Stimulated activated naive CD8-positive, alpha-beta T cell treated with anti-CD3 and anti-CD28 coated beads, Interleukin-15, Interleukin-2, amounts not matched to agents 100 U/mL and 50 U/mL, for 24 hours (primary cell): ENCODE measurements around the gene B4GALNT3.

Experiments
- ATAC-seq: fragments of 150-1000 bp; cut with Tn5 transposase; one replicate; pipeline ENCODE4 v1.10.0; 2021
- DNase-seq: peaks from one replicate; pipeline ENCODE4 v3.0.0; 2021

The B4GALNT3 gene

DNA sequence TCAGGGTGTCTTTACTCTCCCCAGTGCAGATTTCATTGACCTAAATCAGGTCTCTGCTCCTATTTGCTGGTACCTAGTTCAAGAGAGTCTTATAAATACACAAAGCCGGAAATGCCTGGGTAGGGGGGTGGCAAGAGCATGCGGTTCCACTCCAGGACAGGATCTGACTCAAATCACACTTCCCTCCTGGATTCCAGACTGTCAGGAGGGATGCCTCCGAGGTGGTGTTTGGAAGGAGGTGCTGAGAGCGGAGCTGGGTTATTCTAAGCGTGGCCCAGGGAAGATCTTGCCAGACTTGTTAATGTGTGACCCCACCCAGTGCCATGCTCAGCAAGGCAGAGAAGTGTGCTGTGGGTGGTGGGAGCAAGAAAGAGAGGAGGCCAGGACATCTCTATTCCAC, 49.8 kb downstream of the B4GALNT3 start:
- DNase-seq, result no peak
- no peak for ATAC-seq

DNA sequence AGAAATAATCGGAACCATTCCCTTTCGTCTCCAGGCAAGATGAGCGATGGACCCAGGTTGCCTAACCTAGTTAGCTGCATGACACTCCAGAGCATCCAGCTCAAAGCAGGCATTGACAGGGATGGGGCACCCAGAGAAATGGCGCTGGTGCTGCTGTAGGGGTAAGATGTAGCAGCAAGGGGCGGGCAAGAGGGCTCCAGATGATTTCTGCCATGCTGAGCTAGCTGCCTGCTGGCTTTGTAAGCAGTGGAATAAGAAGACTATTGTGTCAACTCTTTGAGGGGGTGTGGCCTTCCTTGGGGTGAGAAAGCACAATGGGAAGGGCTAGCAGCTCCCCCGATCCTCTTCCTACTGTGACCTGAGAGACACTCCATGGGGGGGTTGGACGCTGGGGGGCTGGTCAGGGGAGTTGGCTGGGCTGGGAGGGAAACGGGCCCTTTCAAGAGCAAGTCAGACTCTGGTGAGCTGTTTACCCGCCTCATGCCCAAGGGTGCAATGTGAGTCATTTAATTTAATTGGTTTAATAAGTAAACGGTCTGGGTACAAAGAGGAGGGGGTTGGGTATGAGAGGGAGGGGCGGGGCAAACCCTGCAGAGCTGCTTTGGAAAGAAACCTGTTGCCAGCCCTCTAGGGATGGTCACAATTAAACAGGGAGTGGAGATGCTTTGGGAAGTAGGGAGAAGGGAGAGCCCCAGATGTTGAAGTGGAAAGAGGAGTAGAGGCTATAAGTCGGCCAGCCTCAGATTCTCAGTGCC, 50.5 kb downstream of the B4GALNT3 start:
- no peak for DNase-seq
- no peak for ATAC-seq

DNA sequence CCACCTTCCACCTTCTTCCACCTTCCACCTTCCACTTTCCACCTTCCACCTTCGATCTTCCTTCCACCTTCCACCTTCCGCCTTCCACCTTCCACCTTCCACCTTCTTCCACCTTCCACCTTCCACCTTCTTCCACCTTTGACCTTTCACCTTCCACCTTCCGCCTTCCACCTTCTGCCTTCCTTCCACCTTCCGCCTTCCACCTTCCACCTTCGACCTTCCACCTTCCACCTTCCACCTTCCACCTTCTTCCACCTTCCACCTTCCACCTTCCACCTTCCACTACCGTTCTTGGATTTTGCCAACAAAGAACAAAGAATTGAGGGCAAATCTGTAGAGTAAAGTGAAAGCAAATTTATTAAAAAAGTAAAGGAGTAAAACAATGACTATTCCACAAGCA, 53.2 kb downstream of the B4GALNT3 start:
- DNase-seq (no peak), ATAC-seq (no peak)

DNA sequence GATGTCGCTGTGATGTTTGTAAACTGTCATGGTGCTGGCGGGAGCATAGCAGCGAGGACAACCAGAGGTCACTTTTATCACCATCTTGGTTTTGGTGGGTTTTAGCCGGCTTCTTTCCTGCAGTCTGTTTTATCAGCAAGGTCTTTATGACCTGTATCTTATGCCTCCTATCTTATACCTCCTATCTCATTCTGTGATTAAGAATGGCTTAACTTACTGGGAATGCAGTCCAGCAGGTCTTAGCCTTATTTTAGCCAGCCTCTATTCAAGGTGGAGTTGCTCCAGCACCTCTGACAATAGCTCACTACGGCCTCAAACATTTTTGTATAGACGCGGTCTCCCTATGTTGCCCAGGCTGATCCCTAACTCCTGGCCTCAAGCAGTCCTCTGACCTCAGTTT, 53.7 kb downstream of the B4GALNT3 start:
- ATAC-seq, result no peak

DNA sequence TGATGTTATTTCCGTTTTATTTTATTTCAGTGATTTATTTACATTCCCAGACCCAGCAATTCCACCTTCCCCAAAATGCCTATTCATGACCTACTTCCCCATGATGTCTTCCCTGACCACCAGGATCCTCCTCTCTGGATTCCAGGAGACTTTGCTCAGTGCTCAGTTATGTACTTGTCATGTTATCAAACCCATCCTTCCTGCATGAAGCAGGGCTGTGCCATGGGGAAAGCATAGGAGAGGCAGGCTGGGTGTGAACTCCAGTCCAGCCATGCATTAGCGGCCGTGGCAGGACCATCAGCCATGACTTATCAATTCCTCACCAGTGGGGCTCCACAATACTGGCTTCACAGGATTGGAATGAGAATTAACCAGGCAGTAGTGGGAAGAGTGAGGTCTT, 57.8 kb downstream of the B4GALNT3 start:
- ATAC-seq (no peak), DNase-seq (no peak)

More for the DNA sequence above, 53.7 kb downstream of the B4GALNT3 start:
- DNase-seq, result no peak

DNA sequence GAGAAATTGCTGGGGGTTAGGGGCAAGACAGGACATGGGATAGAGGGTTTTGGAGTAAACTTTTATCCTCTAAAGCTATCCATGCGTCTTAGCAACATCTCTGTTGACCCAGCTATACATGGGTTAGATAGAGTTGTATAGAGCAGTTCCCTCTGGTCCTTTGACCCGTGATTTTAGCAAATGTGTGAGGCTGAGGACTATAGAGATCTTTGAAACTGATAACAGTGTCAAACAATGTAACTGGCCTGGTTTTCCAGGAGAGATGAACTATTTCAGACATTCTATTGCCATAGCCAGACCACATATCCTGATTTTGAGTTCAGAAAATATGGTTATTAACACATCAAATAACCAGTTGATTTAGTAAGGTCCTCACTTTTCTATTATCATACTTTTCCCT, 60.4 kb downstream of the B4GALNT3 start:
- ATAC-seq, result no peak
- DNase-seq, result no peak

DNA sequence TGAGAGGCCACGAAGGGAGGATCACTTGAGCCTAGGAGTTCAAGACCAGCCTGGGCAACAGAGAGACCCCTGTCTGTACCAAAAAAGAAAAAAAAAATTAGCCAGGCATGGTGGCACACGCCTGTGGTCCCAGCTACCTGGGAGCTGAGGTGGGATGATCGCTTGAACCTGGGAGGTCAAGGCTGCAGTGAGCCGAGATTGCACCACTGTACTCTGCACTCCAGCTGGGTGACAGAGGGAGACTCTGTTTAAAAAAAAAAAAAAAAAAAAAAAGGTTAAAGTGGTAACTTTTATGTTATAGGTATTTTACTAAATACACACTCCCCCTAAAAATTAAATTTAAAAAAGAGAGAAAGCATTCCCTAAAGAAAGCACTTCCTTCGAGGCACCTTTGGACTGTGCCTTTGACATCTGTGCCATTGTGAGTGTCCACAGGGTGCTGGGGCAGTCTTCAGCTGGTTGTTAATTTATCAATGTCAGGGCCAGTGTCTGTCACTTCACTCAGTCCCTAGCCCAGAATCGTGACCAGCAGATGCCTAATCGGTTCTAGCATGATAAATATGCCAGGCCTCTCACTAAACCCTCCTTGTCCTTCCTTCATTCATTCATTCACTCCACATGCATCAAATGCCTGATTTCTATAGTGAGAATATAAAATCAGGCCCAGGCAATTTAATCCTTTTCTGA, 63.1 kb downstream of the B4GALNT3 start:
- DNase-seq, result no peak
- no peak for ATAC-seq

DNA sequence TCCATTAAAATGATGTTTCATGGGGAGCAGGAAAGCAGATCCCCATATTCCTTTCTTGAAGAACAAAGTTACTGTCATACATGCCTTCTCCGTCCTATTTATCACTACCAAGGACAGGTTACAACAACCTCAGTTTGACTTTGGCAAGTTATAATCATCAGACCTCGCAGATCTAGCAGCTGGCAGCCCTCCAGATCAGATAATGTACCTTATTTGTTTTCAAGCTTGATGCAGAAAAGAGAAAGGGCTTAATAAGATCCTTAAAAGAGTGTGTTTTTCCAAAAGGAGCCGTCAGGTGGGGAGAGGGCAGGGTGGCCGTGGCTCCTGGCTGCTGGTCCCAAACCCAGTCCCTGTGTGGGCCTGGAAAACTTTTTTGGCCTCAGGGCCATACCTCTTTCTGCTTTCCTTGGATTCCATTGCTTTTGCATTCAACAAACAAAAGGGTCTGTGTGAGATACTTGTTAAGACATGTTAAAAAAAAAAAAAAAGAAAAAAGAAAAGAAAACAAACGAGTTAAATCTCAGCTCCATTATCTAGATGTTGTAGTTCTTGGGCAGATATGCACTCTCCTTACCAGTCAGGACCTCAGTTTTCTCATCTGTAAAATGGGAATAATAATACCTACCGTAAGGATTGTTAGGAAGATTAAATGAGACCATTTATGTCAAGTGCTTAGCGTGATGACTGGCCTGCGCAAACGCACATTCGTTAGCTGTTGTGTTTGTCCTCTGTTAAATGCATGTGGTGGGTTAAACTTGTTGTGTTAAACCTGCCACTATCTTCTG, 64.6 kb downstream of the B4GALNT3 start:
- ATAC-seq (no peak), DNase-seq (no peak)

DNA sequence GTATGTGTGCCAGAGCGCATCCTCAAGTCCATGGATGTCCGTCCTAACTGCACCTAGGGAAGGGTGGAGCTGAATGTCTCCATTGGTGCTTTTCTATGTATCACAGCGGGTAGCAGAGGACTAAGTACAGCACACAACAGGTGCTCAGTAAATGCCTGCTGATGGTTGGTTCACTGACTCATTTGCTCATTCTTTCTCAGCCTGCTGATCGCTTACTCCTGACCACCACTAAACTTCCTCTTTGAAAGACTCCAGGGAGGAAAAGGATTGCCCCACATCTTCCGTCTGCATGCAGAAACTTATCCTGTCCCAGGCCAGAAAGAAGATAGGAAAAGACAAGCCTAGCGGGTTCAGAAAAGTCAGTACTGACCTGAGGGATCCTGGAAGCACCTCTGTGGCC, 66.3 kb downstream of the B4GALNT3 start:
- no peak for DNase-seq
- ATAC-seq, result no peak

DNA sequence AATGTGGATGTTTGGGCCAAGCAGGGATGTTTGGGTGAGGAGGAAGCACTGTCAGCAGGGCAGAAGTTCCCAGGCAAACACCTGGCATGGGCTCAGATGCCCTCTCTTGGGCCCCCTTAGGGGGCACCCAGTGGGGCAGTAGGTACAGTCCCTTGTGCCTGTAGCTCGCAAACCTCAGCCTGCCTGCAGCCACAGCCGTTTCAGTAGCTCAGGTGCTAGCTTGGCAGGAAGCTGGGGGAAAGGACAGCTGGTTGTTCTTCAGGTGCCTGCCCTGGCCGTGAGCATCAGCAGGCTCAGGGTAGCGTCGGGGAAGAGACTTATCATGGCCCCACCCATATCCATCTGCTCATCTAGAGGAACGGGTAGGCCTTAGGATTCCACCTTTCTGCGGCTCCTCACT, 67.5 kb downstream of the B4GALNT3 start:
- DNase-seq, result no peak
- ATAC-seq, result no peak

DNA sequence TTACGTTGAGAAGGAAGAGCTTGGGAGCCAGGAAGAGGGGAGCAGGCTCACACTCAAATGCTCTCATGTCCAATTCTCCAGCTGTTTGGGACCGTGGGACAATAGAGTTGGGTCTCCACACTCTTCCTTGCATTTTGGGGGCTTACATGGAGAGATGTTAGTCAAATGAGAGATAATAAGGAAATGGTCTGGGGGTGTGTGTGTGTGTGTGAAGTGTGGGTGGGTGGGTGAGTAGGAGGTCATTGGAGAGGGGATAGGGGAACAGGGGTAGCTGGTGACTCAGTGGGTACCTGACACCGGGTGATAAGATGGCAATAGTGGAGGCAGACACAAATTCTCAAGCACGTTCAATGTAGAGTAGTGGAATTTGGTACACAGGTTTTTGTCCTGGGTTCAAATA, 68.0 kb downstream of the B4GALNT3 start:
- ATAC-seq (no peak), DNase-seq (no peak)

DNA sequence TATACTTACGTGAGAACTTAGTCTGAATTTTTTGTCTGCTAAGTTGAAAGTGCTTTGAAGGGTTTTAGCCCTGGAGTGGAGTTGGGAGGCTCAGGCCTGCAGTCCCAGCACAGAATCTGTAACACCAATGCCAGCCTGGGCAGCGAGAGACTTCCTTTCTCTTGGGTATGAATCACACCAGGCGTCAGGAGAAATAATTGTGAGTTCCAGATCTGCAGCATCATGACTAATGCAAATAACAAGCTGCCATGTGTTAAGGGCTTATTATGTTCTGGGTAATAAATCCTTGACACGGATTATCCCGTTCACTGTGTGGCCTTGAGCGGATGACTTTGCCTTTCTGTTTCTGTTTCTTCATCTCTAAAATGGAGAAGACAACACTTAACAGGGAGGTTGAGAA, 70.6 kb downstream of the B4GALNT3 start:
- ATAC-seq (no peak), DNase-seq (no peak)

DNA sequence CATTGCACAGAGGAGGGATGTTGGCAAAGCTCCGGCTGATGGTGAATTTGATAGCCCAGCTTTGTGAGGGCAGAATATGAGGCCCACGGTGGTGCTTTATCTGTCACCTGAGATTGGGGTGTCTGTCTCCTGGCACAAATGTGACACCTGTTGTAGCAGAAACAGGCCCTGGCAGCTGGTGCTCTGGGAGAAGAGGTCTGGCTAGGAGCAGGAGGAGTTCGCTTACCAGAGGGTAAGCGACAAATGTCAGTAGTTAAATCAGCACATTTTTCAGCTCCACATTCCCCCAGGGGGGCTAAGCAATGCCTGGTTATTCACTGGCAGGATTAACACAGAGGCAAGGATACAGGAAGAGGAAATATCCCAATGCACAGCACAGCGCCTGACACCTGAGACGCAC, 71.1 kb downstream of the B4GALNT3 start:
- no peak for ATAC-seq
- DNase-seq, result no peak

DNA sequence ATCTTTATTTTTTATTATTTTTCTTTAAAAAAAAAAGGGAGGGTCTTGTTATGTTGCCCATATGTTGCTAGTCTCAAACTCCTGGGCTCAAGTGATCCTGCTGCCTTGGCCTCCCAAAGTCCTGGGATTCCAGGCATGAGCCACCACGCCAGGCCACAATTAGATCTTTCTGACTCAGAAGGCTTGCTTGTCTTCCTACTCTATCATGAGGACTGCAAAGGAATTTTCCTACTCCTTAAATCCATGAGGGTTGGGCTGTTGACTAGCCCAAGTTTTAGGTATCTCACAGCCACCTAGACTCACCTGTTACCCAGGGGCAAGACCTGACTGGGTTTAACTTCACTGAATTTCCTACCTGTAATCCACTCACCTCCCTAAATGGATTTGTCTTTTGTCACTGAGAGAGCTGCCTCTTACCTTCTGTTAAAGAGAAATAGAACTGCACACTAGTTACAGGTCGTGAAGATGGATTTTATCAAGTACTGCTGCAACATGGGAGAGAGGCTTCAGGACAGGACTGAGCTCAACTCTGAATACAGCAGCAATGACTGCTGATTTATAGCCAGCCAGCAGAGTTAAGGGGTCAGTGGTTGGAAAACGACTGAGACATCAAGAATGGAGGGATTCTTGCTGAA, 72.3 kb downstream of the B4GALNT3 start:
- DNase-seq, result no peak
- ATAC-seq, result no peak

DNA sequence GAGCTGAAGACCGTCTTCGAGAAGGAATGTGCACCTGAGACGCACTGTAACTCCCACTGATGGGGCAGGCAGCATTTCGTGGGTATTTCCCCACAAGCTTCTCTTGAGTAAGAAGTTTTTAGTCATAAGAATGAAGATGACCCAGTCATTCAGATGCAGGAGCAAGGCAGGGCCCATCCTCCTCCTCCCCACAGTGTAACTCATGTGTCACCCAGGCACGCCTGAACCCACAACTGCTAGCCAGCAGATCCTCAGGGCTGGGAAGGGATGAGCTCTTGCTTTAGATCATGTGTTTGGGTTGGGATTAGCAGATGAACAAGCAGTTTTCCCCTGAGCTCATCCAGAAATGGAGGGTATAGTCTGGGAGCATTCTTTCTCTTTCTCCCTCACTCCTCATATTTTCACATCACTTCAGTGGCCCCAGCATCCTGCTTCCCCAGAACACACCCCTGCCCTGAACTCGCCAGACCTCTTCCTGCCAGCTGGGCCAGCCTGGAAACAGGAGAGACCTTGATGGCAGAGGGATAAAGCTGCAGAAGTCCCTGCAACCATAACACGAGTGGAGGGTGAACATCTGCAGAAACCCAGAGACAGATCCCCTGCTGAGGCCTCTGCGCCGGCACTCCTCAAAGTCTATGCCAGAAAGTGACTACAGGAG, 73.3 kb downstream of the B4GALNT3 start:
- ATAC-seq, result no peak
- DNase-seq, result no peak

DNA sequence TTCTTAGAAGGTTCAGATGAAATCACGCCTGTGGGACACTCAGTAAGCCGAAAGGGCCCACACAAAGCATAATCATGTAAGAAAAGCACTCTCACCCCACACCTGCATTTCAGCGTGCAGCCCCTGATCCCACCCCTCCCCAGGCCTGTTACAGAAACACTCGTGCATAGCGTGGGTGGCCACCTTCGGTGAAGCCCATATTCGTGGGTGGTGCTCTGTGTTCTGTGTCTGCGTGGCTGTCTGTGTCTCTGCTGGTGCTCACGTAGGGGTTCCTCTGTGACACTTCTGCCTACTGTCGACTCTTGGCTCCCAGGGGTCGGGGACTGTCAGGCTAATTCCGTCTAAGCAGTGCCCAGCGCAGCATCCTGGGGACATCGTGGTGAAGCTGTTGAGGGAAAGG, 74.0 kb downstream of the B4GALNT3 start:
- ATAC-seq (no peak), DNase-seq (no peak)

DNA sequence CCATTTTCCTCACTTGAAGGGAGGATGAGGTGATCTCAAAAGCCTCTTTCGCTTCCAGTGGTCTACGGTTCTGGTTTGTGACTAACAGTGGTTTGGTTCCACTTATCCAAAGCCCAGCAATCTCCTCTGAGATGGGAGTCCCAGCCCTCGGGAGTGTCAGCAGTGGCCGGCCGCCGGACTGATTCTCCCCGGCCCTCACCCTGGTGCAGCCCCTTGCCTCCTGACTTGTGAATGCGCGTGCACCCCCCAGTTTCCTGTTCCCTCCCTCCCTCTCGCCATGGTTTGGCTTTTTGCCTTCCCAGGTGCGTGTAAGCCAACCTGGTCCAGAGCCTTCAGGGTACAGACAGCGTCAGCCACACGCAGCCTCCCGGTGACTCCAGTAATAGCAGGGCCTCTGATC, 74.5 kb downstream of the B4GALNT3 start:
- DNase-seq, result no peak
- ATAC-seq, result no peak

DNA sequence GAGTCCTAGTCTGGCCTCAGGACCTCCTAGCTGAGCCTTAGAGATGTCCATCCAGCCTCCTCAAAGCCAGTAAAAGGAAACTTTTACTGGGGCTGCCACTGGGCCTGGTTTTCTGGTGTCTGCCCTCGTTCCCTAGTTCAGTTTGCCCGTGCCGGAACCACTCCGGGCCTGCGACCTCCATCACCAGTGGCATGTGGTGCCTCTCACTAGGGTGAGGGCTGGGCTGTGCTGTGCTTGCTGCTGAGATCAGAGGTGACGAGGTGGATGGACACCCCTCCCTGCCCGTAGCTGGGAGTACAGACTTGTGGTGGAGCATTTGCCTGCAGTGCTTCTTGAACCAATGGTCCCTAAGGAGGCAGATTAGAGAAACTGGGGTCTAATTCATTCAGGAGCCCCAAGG, 75.7 kb downstream of the B4GALNT3 start:
- DNase-seq (no peak), ATAC-seq (no peak)

DNA sequence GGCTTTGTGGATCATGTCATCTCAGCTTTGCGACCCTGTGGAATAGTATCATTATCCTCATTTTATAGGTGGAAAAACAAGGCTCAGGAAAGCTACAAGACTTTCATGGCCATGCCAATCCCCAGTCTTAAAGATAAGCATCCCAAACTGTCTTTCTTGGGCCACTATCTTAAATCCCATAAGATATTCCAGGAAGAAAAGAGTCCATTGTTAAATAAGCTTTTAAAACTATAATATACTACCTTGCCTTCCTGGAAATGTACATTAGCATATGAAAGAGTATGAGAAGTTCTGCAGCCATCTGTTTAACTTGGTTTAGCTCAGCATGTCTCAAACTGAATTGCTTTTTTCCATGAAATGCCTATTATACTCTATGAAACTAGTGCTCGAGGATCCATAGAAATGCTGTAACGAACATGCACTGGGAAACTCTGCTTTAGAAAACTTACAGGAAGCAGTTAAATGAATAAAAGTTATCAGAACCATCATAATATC, 77.1 kb downstream of the B4GALNT3 start:
- DNase-seq (no peak), ATAC-seq (no peak)

DNA sequence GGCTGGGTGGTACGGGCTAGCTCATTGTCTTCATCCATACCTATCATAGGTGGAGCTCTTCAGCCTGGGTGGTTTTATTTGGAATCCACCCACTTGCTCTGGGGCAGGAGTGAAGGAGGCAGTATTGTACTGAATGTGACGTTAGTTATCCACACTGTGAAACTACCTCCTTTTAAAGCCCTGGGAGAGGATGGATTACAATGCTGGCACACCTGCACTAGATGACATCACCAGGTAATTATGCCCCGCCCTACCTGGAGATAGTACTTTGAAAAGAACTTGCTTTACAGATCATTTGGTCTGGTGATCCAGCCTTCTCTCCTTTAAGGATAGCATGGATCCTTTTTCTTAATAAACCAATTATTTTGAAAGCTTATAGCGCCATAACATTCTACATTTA, 78.0 kb downstream of the B4GALNT3 start:
- ATAC-seq (no peak), DNase-seq (no peak)

DNA sequence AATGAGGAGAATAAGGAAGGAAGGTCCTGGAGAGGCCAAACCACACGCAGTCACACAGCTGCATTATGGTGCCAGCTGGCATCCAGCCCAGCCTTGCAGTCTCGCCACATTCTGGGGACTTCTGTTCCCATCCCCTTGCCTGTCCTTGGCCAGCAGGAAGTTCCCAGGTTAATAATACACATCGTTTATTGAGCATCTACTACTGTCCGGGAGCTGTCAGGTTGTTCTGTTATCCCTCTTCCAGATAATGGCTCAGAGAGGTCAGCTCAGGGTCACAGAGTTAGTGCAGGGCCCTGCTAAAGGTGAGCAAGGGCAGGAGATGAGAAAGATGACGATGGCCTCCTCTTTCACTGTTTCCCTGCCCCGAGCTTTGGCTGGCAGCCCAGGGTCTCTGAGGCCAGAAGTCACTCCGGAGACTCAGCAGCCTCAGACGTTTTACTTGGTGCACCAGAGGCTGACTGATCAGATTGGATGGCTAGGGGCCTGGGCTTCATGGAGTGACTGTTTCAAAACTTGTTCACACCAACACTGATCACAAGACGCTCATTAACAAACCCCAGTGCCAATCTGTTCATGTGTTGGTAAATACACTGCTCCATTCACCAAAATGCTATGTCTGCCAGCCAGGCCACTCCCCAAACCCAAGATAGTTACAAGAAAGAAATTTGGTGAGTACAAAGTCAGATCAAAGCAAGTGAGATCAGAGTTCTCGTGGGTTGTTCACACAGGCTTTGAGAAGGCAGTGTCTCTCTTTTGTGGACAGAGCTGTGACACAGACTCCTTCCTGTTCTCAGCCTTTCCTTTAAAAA, 79.2 kb downstream of the B4GALNT3 start:
- ATAC-seq (no peak), DNase-seq (no peak)
